ENCODE data around the gene CFL1.
"Not testable (repeated sequence)": the region's sequence is repeated elsewhere in the genome, so short reads cannot be mapped to it uniquely, and the experiment has no call there.

CFL1 gene

GRCh38 chr11:65856689-65857499, 1.1 kb downstream of the CFL1 start:
- peak; percentile 81 for DNase-seq (ENCODE audit: low spot score)

DNA sequence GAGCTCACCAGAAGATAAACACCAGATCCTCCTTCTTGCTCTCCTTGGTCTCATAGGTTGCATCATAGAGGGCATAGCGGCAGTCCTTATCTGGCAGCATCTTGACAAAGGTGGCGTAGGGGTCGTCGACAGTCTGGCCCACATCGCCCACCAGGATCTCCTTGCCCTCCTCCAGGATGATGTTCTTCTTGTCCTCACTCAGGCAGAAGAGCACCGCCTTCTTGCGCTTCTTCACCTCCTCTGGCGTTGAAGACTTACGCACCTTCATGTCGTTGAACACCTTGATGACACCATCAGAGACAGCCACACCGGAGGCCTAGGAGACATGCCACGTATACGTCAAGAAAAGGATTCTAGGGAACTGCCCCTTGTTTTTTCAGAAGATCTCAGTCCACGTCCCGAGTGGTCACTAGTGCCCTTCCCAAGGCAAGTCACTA, 2.0 kb downstream of the CFL1 start:
- no peak for DNase-seq (ENCODE audit: low spot score)

DNA sequence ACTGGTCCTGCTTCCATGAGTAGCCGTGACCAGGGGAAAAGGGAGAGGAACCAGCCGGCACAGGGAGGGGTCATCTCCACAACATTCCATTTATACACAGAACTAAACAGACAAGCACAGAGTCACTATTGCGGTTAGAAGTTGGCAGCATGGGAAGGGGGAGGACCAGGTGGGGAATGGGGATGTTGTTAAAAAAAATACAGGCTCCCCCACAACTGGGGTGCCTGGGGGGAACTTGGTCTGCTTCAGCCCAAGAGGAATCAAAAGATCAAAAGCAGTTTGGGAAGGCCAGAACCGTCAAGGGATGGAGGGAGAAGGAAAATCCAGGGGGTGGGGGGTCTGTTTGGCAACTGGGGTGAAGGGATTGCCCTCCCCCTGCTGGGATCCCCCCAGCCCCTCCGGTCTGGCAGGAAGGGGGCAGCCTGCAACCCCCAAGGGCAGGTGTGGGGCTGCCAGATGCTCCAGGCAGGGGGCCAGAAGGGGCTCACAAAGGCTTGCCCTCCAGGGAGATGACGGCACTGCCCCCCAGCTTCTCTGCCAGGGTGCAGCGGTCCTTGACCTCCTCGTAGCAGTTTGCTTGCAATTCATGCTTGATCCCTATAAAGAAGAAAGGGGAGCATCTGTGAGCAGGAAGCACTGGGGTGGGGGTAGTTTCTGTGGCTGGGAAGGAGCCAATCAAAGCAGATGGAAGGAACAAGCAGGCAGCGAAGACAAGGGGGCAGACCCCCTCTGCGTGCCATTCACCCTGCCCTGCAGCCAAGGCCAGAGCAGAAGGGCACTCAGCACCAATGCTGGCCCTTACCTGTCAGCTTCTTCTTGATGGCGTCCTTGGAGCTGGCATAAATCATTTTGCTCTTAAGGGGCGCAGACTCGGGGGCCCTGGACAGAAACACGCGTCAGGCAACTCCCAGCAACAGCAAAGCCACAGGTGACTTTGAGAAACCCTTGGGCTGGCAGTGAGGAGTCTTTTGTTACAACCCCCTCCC, 2.8 kb downstream of the CFL1 start:
- no peak for DNase-seq (ENCODE audit: low spot score)

- no peak for DNase-seq (ENCODE audit: low spot score)
Measured at GRCh38 chr11:65854161-65854592, 3.8 kb downstream of the CFL1 start.

DNA sequence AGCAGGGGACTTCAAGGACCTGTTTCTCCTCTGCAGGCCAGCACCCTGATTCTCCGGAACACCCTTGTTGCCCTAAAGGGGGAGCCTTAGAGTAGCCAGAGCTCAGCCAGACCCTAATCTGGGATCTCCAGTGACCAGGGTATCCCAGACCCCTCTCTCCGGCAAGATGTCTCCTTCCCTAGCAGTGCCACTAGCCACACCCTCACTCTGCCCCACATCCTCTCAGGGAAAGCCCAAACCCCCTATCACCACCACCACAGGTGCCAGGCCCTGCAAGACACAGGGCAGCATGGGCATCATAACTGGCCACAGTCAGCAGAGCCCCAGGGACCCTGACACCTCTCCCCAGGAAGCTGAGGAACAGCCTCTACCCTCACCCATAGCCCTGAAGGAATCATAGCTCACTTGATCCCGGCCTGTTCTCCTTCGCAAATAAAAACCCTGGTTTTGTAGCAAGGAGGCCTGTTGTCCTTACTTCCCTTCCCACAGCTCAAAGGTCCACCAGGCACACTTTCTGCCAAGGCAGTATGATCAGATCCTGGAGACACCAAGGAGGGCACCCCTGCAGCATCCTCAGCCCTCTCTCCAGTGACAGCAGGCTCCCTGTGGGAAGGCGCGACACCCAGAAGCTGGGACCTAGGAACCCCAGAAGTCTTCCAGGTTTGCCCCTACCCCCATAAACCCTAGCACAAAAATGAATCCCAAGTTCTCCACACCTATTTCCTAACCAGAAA, 4.6 kb downstream of the CFL1 start:
- DNase-seq (ENCODE audit: low spot score) = no peak

GRCh38 chr11:65852508-65853245, 5.3 kb downstream of the CFL1 start:
- no peak for DNase-seq (ENCODE audit: low spot score)

- DNase-seq (ENCODE audit: low spot score) = no peak
Measured at GRCh38 chr11:65851811-65852507, 6.0 kb downstream of the CFL1 start.

DNA sequence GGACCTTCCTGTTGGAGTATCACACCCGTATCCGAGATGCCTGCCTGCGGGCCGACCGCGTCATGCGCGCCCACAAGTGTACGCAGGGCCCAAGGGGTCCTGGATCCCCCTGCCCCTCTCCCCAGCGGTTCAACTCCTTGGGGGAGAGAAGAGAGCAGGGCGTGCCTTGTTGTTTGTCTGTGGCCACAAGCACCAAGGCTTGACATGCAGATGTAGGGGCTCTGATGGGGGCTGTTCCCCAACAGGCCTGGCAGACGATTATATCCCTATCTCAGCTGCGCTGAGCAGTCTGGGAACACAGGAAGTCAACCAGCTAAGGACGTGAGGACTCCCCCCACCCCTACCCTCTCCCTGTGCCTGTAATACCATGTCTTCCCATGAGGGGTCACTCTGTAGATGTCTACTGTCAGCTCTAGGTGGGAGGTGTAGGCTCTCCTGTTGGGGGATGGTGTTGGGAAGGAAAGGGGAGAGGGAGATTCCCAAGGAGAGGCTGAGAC, 6.8 kb downstream of the CFL1 start:
- no peak for DNase-seq (ENCODE audit: low spot score)

- no peak for DNase-seq (ENCODE audit: low spot score)
Measured at GRCh38 chr11:65850217-65851082, 7.5 kb downstream of the CFL1 start.

- DNase-seq (ENCODE audit: low spot score) = no peak
Measured at GRCh38 chr11:65849771-65850216, 8.2 kb downstream of the CFL1 start.

- no peak for DNase-seq (ENCODE audit: low spot score)
Measured at GRCh38 chr11:65849366-65849765, 8.6 kb downstream of the CFL1 start.

DNA sequence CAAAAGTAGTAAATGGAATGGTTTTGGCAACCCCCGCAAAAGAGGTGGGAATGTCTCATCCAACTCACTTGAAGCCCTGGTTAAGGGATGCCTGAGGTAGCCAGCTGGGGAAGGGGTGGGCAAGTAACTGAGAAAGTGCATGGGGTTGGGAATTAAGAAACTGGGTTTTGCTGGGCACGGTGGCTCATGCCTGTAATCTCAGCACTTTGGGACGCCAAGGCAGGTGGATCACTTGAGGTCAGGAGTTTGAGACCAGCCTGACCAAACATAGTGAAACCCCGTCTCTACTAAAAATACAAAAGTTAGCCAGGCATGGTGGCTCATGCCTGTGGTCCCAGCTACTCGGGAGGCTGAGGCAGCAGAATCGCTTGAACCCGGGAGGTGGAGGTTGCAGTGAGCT, 9.3 kb downstream of the CFL1 start:
- not testable (repeated sequence) for DNase-seq (ENCODE audit: low spot score)

DNA sequence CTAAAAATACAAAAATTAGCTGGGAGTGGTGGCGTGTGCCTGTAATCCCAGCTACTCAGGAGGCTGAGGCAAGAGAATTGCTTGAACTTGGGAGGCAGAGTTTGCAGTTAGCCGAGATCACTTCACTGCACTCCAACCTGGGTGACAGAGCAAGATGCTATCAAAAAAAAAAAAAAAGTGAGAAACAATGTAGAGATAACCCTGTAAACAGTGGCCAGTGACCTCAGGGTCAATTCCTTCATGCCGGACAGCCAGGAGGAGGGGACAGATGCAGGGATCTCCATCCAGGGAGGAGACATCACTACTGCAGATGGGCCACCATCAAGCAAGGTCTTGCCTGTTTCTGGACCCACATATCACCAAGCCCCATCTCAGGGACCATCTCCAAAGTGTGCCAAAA, 10.2 kb downstream of the CFL1 start:
- DNase-seq (ENCODE audit: low spot score) = no peak

DNA sequence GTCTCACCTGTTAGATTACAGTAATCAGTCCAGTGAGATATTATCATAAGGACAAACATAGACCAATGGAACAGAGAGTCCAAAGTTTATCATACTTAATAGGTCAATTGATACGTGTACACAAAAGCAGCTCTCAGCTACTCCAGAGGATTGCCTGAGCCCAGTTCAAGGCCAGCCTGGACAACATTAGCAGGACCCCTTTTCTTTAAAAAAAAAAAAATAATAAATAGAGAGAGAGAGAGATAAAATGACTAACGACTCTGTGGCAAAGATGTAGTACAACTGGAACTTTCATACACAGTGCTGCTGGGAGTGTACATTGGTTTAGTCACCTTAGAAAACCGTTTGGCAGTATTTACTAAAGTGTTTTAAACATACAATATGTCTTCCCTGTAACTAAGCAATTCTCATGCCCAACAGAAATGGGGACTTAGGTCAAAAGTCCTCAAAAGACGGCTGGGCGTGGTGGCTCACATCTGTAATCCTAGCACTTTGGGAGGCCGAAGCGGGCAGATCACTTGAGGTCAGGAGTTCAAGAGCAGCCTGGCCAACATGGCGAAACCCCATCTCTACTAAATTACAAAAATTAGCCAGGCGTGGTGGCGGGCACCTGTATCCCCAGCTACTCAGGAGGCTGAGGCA, 13.6 kb downstream of the CFL1 start:
- DNase-seq (ENCODE audit: low spot score) = no peak

DNA sequence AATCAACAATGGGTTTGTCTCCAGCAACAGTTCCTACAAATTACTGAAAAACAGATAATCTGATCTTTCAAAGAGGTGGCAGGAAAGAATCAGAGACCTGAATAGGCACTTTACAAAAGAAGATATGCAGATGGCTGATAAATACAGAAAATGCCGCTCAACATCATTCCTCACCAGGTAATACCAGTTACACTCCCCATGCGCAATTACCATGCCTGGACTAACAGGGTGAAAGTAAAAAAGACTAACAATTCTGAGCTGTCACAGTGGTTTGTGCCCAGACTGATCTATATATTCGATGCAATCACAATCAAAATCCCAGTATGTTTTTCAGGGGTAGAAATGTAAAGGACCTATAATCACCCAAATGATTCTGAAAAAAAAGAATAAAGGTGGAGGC, 14.2 kb downstream of the CFL1 start:
- no peak for DNase-seq (ENCODE audit: low spot score)

GRCh38 chr11:65842144-65842543, 15.8 kb downstream of the CFL1 start:
- no peak for DNase-seq (ENCODE audit: low spot score)

GRCh38 chr11:65834202-65834601, 23.8 kb downstream of the CFL1 start:
- no peak for DNase-seq (ENCODE audit: low spot score)

GRCh38 chr11:65833297-65834030, 24.5 kb downstream of the CFL1 start, which contains the start of gene SNX32:
Gene SNX32, plus strand, starts transcription at chr11:65833963. Its CDS starts 103 bp downstream, at chr11:65834066.
- peak; percentile 92 for DNase-seq (ENCODE audit: low spot score)

All from globus pallidus (tissue), 1 donor.